Erythroblast (primary cell): Measurements from ENCODE around the gene LMNTD2.

Experiments used
- GATA1 ChIP-seq: IDR thresholded peaks from 2 replicates; pipeline ENCODE4 v1.6.1; 2011; ENCODE audit warnings: low read depth, mild to moderate bottlenecking, control low read depth, low read length, moderate library complexity
- POLR2A ChIP-seq: IDR thresholded peaks from 2 replicates; pipeline ENCODE4 v1.6.1; 2011; ENCODE audit warnings: mild to moderate bottlenecking, low read length

DNA sequence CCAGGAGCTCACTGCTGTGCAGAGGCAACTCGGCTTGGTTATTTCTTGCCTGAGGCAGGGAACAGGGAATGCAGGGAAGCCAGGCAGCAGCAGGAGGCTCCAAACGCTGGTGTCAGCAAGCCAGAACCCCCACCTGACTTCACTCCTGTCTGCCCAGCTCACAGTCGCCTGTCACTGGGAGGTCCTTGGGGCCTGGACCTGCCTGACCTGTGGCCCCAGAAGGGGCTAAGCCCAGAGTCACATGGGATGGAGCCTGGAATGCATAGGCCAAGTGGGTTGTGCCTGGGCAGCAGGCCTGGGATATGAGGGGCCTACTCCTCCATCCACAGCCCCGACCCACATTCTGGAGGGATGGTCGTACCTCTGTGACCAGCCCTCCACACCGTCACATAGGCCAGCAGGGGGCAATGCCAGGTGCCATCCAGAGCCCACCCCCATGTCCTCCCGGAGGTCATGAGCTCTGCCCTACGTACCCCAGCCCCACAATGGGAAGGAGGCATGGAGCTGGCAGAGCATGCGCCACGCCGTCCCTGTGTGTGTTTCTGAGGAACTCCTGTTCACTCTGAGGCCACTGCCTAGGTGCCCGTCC lies 5.5 kb upstream of the LMNTD2 start:
- no peak for TF ChIP-seq POLR2A
- no peak for TF ChIP-seq GATA1
